GM15510 (cell line): Measurements from ENCODE around the gene TMPRSS9.

ENCODE experiments used
- POLR2A ChIP-seq: IDR thresholded peaks from 3 replicates; pipeline ENCODE4 v1.6.1; 2011; ENCODE audit warnings: borderline replicate concordance; ENCODE audit not compliant: insufficient read length; ENCODE audit errors: extremely low read depth

Gene TMPRSS9

DNA sequence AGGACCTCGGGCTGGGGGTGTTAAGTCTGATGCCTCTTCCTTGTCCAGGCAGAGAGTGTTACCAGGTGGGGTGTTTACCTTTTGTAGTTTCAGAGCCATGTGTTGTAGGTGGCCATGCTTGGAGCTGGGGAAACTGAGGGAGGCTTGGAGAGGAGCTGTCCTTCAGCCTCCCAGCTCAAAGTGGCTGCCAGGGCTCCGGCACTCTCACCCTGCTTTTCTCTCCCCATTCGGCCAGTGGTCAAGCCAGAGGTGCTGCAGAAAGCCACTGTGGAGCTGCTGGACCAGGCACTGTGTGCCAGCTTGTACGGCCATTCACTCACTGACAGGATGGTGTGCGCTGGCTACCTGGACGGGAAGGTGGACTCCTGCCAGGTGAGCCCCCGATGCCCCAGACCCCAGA is 50.0 kb downstream of the TMPRSS9 start:
- no peak for TF ChIP-seq POLR2A

GRCh38 chr19:2411709-2412108 is 51.6 kb downstream of the TMPRSS9 start:
- no peak for TF ChIP-seq POLR2A

DNA sequence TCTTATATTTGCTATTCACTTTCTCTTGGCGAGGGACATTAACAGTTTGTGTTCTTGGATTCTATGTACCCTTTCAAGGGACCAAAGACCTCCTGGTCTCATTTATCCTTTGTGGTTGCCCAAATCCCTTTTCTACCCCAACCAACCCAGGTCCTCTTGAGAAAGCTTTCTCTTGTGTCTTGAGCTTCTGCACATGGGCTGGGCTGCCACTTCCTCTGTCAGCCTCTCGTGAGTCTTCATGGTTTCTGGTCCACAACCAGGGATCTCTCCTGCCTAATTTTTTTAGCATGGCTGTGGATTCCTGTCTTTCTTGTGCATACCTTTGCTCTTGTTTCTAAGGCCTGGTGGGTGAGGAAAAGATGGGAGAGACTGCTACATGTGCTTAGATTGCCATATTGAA is 52.4 kb downstream of the TMPRSS9 start:
- TF ChIP-seq POLR2A, result no peak

GRCh38 chr19:2413159-2413558 is 53.1 kb downstream of the TMPRSS9 start:
- TF ChIP-seq POLR2A, result no peak

- peak; percentile 15 for TF ChIP-seq POLR2A
Observed at GRCh38 chr19:2413629-2414028, 53.6 kb downstream of the TMPRSS9 start.

GRCh38 chr19:2415281-2415972 is 55.4 kb downstream of the TMPRSS9 start:
- TF ChIP-seq POLR2A, result no peak

DNA sequence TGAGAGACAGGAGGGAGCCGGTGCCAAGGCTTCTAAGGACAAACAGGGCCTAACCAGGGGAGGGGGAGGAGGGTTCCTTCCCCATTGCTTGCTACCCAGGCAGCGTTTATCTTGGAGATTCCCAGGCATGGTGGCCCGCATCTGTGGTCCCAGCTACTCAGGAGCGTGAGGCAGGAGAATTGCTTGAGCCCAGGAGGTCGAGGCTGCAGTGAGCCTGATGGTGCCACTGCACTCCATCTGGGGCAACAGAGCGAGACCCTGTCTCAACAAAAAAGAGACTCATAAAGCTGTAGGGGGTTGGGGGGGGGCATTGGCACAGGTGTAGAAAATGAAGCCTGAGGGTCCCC is 55.9 kb downstream of the TMPRSS9 start:
- no peak for TF ChIP-seq POLR2A

- TF ChIP-seq POLR2A, result no peak
Observed at GRCh38 chr19:2416321-2417097, 56.4 kb downstream of the TMPRSS9 start.

- TF ChIP-seq POLR2A, result no peak
Observed at GRCh38 chr19:2417881-2418406, 57.9 kb downstream of the TMPRSS9 start.

- no peak for TF ChIP-seq POLR2A
Observed at GRCh38 chr19:2419754-2420153, 59.7 kb downstream of the TMPRSS9 start.

DNA sequence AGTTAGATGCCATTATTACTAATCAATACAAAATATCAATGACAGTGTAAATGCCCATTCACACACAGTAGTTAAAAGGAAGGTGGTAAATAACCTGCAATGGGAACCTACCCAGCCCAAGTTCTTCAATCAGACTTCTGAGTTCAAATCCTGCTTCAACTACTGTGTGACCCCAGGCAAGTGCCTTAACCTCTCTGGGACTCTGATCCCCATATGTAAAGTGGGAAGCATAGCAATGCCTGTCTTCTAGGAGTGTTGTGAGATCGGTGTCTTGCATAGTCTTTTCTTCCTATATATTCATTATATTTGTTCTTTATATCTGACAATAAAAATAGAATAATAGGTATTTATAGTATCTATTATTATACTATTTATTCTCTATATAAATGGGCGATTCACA is 60.4 kb downstream of the TMPRSS9 start:
- TF ChIP-seq POLR2A, result no peak

DNA sequence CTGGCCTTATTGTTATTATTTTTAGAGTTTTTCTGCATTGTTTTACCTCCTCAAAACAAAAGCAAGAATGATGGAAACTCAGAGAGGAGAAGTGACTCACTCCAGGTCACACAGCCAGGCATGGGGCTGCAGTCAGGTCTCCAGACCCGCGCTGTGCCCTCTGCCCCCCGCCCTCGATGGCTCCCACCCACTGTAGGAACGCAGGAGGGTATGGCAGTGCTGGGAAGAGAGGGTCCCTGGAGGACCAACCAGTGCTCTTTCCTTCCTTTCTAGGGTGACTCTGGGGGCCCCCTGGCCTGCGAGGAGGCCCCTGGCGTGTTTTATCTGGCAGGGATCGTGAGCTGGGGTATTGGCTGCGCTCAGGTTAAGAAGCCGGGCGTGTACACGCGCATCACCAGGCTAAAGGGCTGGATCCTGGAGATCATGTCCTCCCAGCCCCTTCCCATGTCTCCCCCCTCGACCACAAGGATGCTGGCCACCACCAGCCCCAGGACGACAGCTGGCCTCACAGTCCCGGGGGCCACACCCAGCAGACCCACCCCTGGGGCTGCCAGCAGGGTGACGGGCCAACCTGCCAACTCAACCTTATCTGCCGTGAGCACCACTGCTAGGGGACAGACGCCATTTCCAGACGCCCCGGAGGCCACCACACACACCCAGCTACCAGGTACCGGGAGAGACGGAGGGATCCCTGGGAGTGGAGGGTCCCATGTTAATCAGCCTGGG is 61.7 kb downstream of the TMPRSS9 start:
- no peak for TF ChIP-seq POLR2A

- no peak for TF ChIP-seq POLR2A
Observed at GRCh38 chr19:2423071-2423914, 63.2 kb downstream of the TMPRSS9 start.

DNA sequence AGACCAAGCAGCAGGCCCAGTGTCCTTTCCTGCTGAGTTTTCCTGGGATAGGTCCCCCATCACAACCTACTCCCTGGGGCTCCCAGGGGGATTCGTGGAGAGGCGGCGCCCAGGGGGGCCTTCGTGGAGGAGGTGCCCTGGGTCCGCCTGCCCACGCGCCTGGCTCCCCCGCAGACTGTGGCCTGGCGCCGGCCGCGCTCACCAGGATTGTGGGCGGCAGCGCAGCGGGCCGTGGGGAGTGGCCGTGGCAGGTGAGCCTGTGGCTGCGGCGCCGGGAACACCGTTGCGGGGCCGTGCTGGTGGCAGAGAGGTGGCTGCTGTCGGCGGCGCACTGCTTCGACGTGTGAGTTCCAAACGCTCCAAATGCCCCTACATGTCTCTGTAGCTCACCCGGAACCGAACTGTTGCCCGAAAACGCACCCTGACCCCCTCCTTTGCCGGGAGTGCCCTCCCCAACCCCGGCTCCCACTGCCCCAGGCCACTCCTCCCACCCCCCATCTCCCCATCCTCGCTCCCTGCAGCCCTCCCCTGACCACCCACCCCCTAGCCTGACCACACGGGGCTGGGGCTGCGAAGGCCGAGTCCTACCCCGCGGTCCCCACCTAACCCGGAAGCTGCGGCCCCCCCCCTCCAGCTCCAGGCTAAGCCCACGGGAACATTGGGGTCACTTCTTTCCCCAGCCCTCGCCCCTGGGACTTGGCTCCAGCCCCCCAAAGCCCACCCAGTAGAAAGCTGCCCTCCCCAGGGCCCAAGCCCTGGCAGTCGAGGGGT is 64.0 kb downstream of the TMPRSS9 start:
- TF ChIP-seq POLR2A, result no peak
